HG02623 (cell line): ENCODE results near the gene ABHD4.

Experiments
- ATAC-seq: cut with Tn5 transposase; IDR thresholded peaks from one replicate; pipeline ENCODE4 v1.9.1; 2021; ENCODE audit warnings: moderate library complexity; ENCODE audit not compliant: unreplicated experiment

Gene ABHD4

GRCh38 chr14:22660654-22661053, 62.6 kb downstream of the ABHD4 start:
- no peak for ATAC-seq
